Upper lobe of right lung (tissue), 1 donor: Measurements from ENCODE around the gene CLMN. TPM values are rescaled to one million over a fixed set of nuclear protein-coding genes. Genes with fewer than 3 reads are reported as not detected.

Source experiments
- ATAC-seq: fragments of 200-7000 bp; cut with Tn5 transposase; one replicate; pipeline ENCODE4 v1.9.1; 2020; ENCODE audit warnings: mild to moderate bottlenecking, moderate library complexity
- DNase-seq: peaks from one replicate; pipeline ENCODE4 v3.0.0-alpha.2; 2020
- H3K27ac ChIP-seq: fragments of 200-600 bp; one replicate; pipeline ENCODE4 v1.8.0; 2022
- H3K27me3 ChIP-seq: fragments of 200-600 bp; one replicate; pipeline ENCODE4 v1.8.0; 2022; ENCODE audit warnings: mild to moderate bottlenecking
- H3K36me3 ChIP-seq: fragments of 200-600 bp; one replicate; pipeline ENCODE4 v1.8.0; 2022
- H3K4me1 ChIP-seq: fragments of 200-600 bp; one replicate; pipeline ENCODE4 v1.8.0; 2022
- H3K4me3 ChIP-seq: fragments of 200-600 bp; one replicate; pipeline ENCODE4 v1.8.0; 2022; ENCODE audit warnings: mild to moderate bottlenecking
- H3K9me3 ChIP-seq: fragments of 200-600 bp; one replicate; pipeline ENCODE4 v1.8.0; 2022
- intact Hi-C: fragments of 100-400 bp; cut with DNase I; formaldehyde crosslinking; loops from one replicate; pipeline ENCODE4 v1.11.0; 2022
- total RNA-seq: library from RNA; stranded (reverse); fragmentation: NEBNext Ultra II Directional; extraction: Animal tissue kit (Norgen Biotek cat#: 25700); gene quantifications from one replicate; pipeline ENCODE4 v1.2.1, GENCODE V29; 2021
- TF ChIP-seq, protein P1 (sequence below): fragments of 200-600 bp; IDR thresholded peaks from one replicate; pipeline ENCODE4 v1.8.0; 2022; ENCODE audit warnings: antibody characterized with exemption
- donor health status: DM: no; HTN: yes; CAD: no; lungs with severe emphysema.

Gene CLMN
- total RNA-seq, 1 donor from 2014 or later = 19.3 TPM

GRCh38 chr14:95354834-95355233 lies 35.1 kb upstream of the CLMN start:
- H3K9me3 ChIP-seq = peaks cover 8% of the 10 kb centered on the region

DNA sequence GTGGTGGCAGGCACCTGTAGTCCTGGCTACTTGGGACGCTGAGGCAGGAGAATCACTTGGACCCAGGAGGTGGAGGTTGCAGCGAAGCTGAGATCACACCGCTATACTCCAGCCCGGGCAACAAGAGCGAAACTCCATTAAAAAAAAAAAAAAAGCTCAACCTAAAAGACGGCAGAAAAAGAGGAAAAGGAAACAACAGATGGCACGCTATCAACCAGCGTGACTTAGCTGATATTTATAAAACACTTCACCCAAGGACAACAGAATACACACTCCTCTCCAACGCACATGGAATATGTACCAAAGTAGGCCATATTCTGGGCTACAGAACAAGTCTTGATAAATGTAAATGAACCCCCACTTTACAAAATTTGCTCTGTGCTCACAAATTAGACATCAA lies 34.0 kb upstream of the CLMN start:
- TF ChIP-seq, protein P1, sequence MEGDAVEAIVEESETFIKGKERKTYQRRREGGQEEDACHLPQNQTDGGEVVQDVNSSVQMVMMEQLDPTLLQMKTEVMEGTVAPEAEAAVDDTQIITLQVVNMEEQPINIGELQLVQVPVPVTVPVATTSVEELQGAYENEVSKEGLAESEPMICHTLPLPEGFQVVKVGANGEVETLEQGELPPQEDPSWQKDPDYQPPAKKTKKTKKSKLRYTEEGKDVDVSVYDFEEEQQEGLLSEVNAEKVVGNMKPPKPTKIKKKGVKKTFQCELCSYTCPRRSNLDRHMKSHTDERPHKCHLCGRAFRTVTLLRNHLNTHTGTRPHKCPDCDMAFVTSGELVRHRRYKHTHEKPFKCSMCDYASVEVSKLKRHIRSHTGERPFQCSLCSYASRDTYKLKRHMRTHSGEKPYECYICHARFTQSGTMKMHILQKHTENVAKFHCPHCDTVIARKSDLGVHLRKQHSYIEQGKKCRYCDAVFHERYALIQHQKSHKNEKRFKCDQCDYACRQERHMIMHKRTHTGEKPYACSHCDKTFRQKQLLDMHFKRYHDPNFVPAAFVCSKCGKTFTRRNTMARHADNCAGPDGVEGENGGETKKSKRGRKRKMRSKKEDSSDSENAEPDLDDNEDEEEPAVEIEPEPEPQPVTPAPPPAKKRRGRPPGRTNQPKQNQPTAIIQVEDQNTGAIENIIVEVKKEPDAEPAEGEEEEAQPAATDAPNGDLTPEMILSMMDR = no peak
- Histone ChIP-seq H3K27me3 (no peaks in the 10 kb centered on the region), H3K27ac (no peak overlapping the region), H3K9me3 (peaks cover 8% of the 10 kb centered on the region), H3K4me1 (no peaks in the 10 kb centered on the region), H3K36me3 (no peaks in the 10 kb centered on the region), H3K4me3 (no peak overlapping the region)
- no peak for ATAC-seq
- no peak for DNase-seq
- intact Hi-C loops = no loop called here

More at GRCh38 chr14:95354834-95355233, 35.1 kb upstream of the CLMN start:
- ATAC-seq (no peak), DNase-seq (no peak)
- TF ChIP-seq, protein P1 = no peak
- intact Hi-C loops = no loop called here
- Histone ChIP-seq H3K36me3 (no peaks in the 10 kb centered on the region), H3K4me3 (no peak overlapping the region), H3K27me3 (peaks cover 3% of the 10 kb centered on the region), H3K27ac (no peak overlapping the region), H3K4me1 (no peaks in the 10 kb centered on the region)

DNA sequence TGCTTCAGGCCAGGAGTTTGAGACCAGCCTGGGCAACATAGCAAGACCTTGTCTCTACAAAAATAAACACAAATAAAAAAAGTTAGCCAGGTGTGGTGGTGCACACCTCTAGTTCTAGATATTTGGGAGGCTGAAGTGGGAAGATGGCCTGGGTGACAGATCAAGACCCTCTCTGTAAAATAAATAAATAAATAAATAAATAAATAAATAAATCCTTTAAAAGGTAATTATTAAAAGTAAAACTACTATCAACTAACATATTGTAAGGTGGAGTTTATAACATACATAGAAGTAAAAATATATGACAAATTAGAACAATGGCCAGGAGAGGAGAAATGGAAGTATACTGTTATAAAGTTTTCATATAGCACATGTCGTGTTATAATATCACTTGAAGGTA lies 33.3 kb upstream of the CLMN start:
- H3K27me3 ChIP-seq = no peaks in the 10 kb centered on the region
- H3K4me3 ChIP-seq = no peak overlapping the region
- no peak for DNase-seq
- no peak for ATAC-seq
- no peaks in the 10 kb centered on the region for H3K36me3 ChIP-seq
- peaks cover 8% of the 10 kb centered on the region for H3K9me3 ChIP-seq
- TF ChIP-seq, protein P1 = no peak
- no peak overlapping the region for H3K27ac ChIP-seq
- no peaks in the 10 kb centered on the region for H3K4me1 ChIP-seq
- intact Hi-C loops = no loop called here

- no peak for DNase-seq
- Histone ChIP-seq H3K36me3 (no peaks in the 10 kb centered on the region), H3K27me3 (no peaks in the 10 kb centered on the region), H3K4me1 (no peaks in the 10 kb centered on the region), H3K4me3 (no peak overlapping the region), H3K9me3 (peaks cover 8% of the 10 kb centered on the region), H3K27ac (no peak overlapping the region)
- intact Hi-C loops = no loop called here
- ATAC-seq = no peak
- TF ChIP-seq, protein P1 = no peak
Measured at GRCh38 chr14:95352481-95352880, 32.8 kb upstream of the CLMN start.

GRCh38 chr14:95349241-95349640 lies 29.5 kb upstream of the CLMN start:
- H3K4me1 ChIP-seq = no peaks in the 10 kb centered on the region
- TF ChIP-seq, protein P1 = no peak
- DNase-seq (no peak), ATAC-seq (no peak)
- peaks cover 6% of the 10 kb centered on the region for H3K9me3 ChIP-seq
- no peaks in the 10 kb centered on the region for H3K36me3 ChIP-seq
- intact Hi-C loops = no loop called here
- no peak overlapping the region for H3K27ac ChIP-seq
- no peaks in the 10 kb centered on the region for H3K27me3 ChIP-seq
- H3K4me3 ChIP-seq = no peak overlapping the region
